Endothelial cell of umbilical vein (primary cell): ENCODE measurements around the gene PCNT. TPM values are rescaled to one million over a fixed set of nuclear protein-coding genes. Genes with fewer than 3 reads are reported as not detected.

Experiments
- BruUV-seq: library from RNA; stranded (reverse); fragments of 400-500 nt; replicated peaks from 2 replicates; lab custom pipeline; 2021; lab: Mats Ljungman, UMichigan
- CTCF ChIA-PET: fragments of 300-600, 350-600 bp; sonication (Branson Sonifier 250); formaldehyde crosslinking; loops from one replicate; lab custom pipeline; 2021; ENCODE audit warnings: antibody characterized with exemption, inconsistent platforms; lab: Charles Lee
- POLR2A ChIA-PET: fragments of 300-600, 350-600 bp; sonication (Branson Sonifier 250); formaldehyde crosslinking; loops from one replicate; lab custom pipeline; 2021; ENCODE audit warnings: antibody characterized with exemption, inconsistent platforms; lab: Charles Lee
- DNase-seq: peaks from one replicate; pipeline ENCODE4 v3.0.0-alpha.2; 2011; ENCODE audit warnings: low read depth, low spot score
- FAIRE-seq: peaks from 2 replicates; lab custom pipeline; 2011; peaks lifted over from hg19 to GRCh38; lab: Jason Lieb, UNC
- H2AFZ ChIP-seq: 2 replicates; pipeline ENCODE4 v1.6.0; 2012; ENCODE audit warnings: low read depth, low read length, control low read depth, inconsistent platforms
- H3K27ac ChIP-seq: 2 replicates; pipeline ENCODE4 v1.5.1; 2011; ENCODE audit warnings: low read depth, mild to moderate bottlenecking, control low read depth, low read length, moderate library complexity; ENCODE audit not compliant: insufficient read depth
- H3K27me3 ChIP-seq, 2 experiments: 2 replicates each; pipeline versions ENCODE4 v1.6.0 to v1.6.1; 2011; ENCODE audit warnings: low read length in 2 of 2, mixed read lengths in 1 of 2; ENCODE audit not compliant: control insufficient read depth in 2 of 2, insufficient read depth in 2 of 2
- H3K36me3 ChIP-seq, 2 experiments: 2 replicates in 1 of 2; 3 replicates in 1 of 2; pipeline ENCODE4 v1.5.1; 2011; ENCODE audit warnings: low read length in 2 of 2, mild to moderate bottlenecking in 1 of 2, moderate library complexity in 1 of 2; ENCODE audit not compliant: control insufficient read depth in 2 of 2, insufficient read depth in 2 of 2; ENCODE audit errors: extremely low read depth in 1 of 2
- H3K4me1 ChIP-seq: 3 replicates; pipeline ENCODE4 v1.5.1; 2011; ENCODE audit warnings: mild to moderate bottlenecking, low read length; ENCODE audit not compliant: control insufficient read depth, insufficient read depth; ENCODE audit errors: extremely low read depth
- H3K4me2 ChIP-seq: 2 replicates; pipeline ENCODE4 v1.6.1; 2011; ENCODE audit warnings: low read length, control low read depth, mixed read lengths; ENCODE audit not compliant: insufficient read depth
- H3K4me3 ChIP-seq, 3 experiments: fragments of 200-600 bp in 1 of 3; sonication (generic), shearing (Covaris generic) in 1 of 3; replicated peaks in 1 of 3; 2 replicates each; pipeline ENCODE4 v1.5.1; 2011 to 2016; ENCODE audit warnings: control low read depth in 3 of 3, low read length in 3 of 3, mild to moderate bottlenecking in 2 of 3, inconsistent platforms in 1 of 3, low read depth in 1 of 3, moderate library complexity in 1 of 3; ENCODE audit not compliant: insufficient read depth in 1 of 3
- H3K79me2 ChIP-seq: 2 replicates; pipeline ENCODE4 v1.6.0; 2012; ENCODE audit warnings: low read length, inconsistent platforms; ENCODE audit not compliant: control insufficient read depth, insufficient read depth
- H3K9ac ChIP-seq: replicated peaks from 2 replicates; pipeline ENCODE3; 2011; ENCODE audit warnings: low read length, control low read depth; ENCODE audit not compliant: insufficient read depth; ENCODE audit errors: extremely low read depth
- H3K9me1 ChIP-seq: replicated peaks from 3 replicates; pipeline ENCODE4 v1.6.0; 2011; ENCODE audit warnings: mild to moderate bottlenecking, low read length; ENCODE audit not compliant: control insufficient read depth, insufficient read depth; ENCODE audit errors: extremely low read depth
- H3K9me3 ChIP-seq: replicated peaks from 2 replicates; pipeline ENCODE4 v1.5.1; 2012; ENCODE audit warnings: low read length, inconsistent platforms; ENCODE audit not compliant: control insufficient read depth, insufficient read depth
- H4K20me1 ChIP-seq: replicated peaks from 2 replicates; pipeline ENCODE3; 2011; ENCODE audit warnings: mild to moderate bottlenecking, low read length; ENCODE audit not compliant: control insufficient read depth, insufficient read depth; ENCODE audit errors: extremely low read depth
- EZH2 ChIP-seq: IDR thresholded peaks from 2 replicates; pipeline ENCODE4 v1.6.1; 2012; ENCODE audit warnings: borderline replicate concordance, low read depth, mild to moderate bottlenecking, moderate library complexity, low read length, inconsistent platforms; ENCODE audit not compliant: severe bottlenecking
- FOS ChIP-seq: IDR thresholded peaks from 2 replicates; pipeline ENCODE4 v1.6.1; 2011; ENCODE audit warnings: mild to moderate bottlenecking, low read length, moderate library complexity, borderline replicate concordance; ENCODE audit not compliant: insufficient read depth
- MYC ChIP-seq: IDR thresholded peaks from one replicate; pipeline ENCODE4 v1.6.1; 2011; ENCODE audit warnings: mild to moderate bottlenecking, low read depth, low read length
- POLR2AphosphoS5 ChIP-seq: IDR thresholded peaks from 2 replicates; pipeline ENCODE4 v1.6.1; 2012; ENCODE audit warnings: low read depth, mild to moderate bottlenecking, control low read depth, low read length, moderate library complexity; ENCODE audit not compliant: insufficient read depth
- dilution Hi-C: fragments of 300-500 bp; cut with MboI; formaldehyde crosslinking; loops from one replicate; pipeline ENCODE4 v1.15.0; 2019; ENCODE audit warnings: low sequenced_read_pairs; ENCODE audit not compliant: extremely low pct_ligation_motif_present
- intact Hi-C: fragments of 100-400 bp; cut with micrococcal nuclease; formaldehyde crosslinking; loops from one replicate; pipeline ENCODE4 v1.10.0; 2022
- polyA plus RNA-seq, 4 experiments: library from polyadenylated mRNA; depleted of rRNA in 3 of 4; stranded (reverse) in 3 of 4; unstranded in 1 of 4; fragments of >200 nt; gene quantifications; 2 replicates each; pipeline versions ENCODE4 v1.2.1 to v1.2.3, GENCODE V29; 2011 to 2012; ENCODE audit warnings: missing spikeins in 1 of 4
- total RNA-seq: library from RNA; stranded (reverse); gene quantifications from 2 replicates; pipeline ENCODE4 v1.2.3, GENCODE V29; 2021
- TF ChIP-seq, protein P1 (sequence below), 2 donors: IDR thresholded peaks; 1 replicate in 1 of 2; 2 replicates in 1 of 2; pipeline ENCODE4 v1.5.1; 2011; ENCODE audit warnings: low read length in 2 of 2, mild to moderate bottlenecking in 2 of 2, moderate library complexity in 2 of 2, control low read depth in 1 of 2, inconsistent platforms in 1 of 2, low read depth in 1 of 2; ENCODE audit not compliant: insufficient read depth in 1 of 2; ENCODE audit errors: extremely low read depth in 1 of 2

The PCNT gene
- total and polyA plus RNA-seq, 2 donors (not counting 3 experiments of a cell fraction or from before 2014, with no cell fraction given), result 9.6 to 49.5 TPM

DNA sequence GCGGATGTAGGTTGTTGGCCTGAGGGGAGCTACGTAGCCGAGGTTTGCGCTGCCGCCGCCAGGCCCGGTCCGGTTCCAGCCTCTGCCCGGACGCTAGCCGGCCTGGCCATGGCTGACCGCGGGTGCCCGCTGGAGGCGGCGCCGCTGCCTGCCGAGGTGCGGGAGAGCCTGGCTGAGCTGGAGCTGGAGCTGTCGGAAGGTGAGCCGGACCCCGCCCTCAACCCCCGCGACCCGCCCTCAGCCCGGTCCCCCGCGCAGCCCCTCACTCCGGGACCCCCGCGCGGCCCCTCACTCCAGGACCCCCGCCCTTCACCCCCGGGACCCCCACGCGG, 135.0 kb downstream of the PCNT start:
- Histone ChIP-seq H3K4me3 (peak overlapping the region; percentile 54 to 74 (median 54)), H3K9ac (peak overlapping the region; percentile 75), H2AFZ (peak overlapping the region; percentile 87), H3K9me1 (no peaks in the 10 kb centered on the region), H4K20me1 (no peaks in the 10 kb centered on the region), H3K79me2 (peaks cover 51% of the 10 kb centered on the region), H3K36me3 (no peaks in the 10 kb centered on the region), H3K4me2 (peak overlapping the region; percentile 31), H3K4me1 (peaks cover 35% of the 10 kb centered on the region), H3K9me3 (no peaks in the 10 kb centered on the region), H3K27me3 (no peaks in the 10 kb centered on the region), H3K27ac (no peak overlapping the region)
- dilution Hi-C loops (no loop called here), intact Hi-C loops (loop anchor here (5.0 kb wide), 1 partner anchor 58 kb away; no protein-coding TSS in a partner anchor)
- no peak for DNase-seq
- TF ChIP-seq POLR2AphosphoS5, result no peak
- no peak for TF ChIP-seq FOS
- TF ChIP-seq EZH2, result no peak
- TF ChIP-seq MYC, result no peak
- TF ChIP-seq, protein P1, sequence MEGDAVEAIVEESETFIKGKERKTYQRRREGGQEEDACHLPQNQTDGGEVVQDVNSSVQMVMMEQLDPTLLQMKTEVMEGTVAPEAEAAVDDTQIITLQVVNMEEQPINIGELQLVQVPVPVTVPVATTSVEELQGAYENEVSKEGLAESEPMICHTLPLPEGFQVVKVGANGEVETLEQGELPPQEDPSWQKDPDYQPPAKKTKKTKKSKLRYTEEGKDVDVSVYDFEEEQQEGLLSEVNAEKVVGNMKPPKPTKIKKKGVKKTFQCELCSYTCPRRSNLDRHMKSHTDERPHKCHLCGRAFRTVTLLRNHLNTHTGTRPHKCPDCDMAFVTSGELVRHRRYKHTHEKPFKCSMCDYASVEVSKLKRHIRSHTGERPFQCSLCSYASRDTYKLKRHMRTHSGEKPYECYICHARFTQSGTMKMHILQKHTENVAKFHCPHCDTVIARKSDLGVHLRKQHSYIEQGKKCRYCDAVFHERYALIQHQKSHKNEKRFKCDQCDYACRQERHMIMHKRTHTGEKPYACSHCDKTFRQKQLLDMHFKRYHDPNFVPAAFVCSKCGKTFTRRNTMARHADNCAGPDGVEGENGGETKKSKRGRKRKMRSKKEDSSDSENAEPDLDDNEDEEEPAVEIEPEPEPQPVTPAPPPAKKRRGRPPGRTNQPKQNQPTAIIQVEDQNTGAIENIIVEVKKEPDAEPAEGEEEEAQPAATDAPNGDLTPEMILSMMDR (IDR thresholded peaks at IDR 0.05; ENCODE audit: extremely low read depth in 1 of 2, insufficient read depth in 1 of 2, low read depth in 1 of 2, low read length in 2 of 2), result no peak
- POLR2A ChIA-PET, result no interaction called here
- no peak for FAIRE-seq
- BruUV-seq, result no TSS peak
- CTCF ChIA-PET, result interaction anchor here (1.1 to 3.2 kb wide), 3 partner anchors 11 to 181 kb away, joined by 3 to 10 read pairs (median 3); no protein-coding TSS in a partner anchor
